ENCODE measurements around the gene MRM1. TPM values are rescaled to one million over a fixed set of nuclear protein-coding genes. Genes with fewer than 3 reads are reported as not detected.

MRM1 gene
- total RNA-seq, 4 donors from 2014 or later = 8.8 to 13.9 (median 10.8) TPM

GRCh38 chr17:36612323-36612722 is 10.9 kb downstream of the MRM1 start:
- intact Hi-C loops (cut with DNase I; ENCODE audit: low total_unique reads) = no loop called here
- Histone ChIP-seq H3K36me3 (peaks cover 0 to 8% of the 10 kb centered on the region in 2 donors), H3K27ac (no peak overlapping the region), H3K4me1 (peaks cover 19 to 24% of the 10 kb centered on the region in 2 donors), H3K9me3 (no peaks in the 10 kb centered on the region), H3K27me3 (no peaks in the 10 kb centered on the region), H3K4me3 (no peak overlapping the region)
- ATAC-seq = no peak
- no peak for TF ChIP-seq CTCF (IDR thresholded peaks at IDR 0.05 in 4 of 5, conservative IDR thresholded peaks at IDR 0.05 in 1 of 5)
- TF ChIP-seq POLR2A (IDR thresholded peaks at IDR 0.05) = no peak
- in situ Hi-C loops (cut with MboI; ENCODE audit: low sequenced_read_pairs in 4 of 4) = loop anchor here in 2 of 4 donors (10.0 to 25.0 kb wide), 2 partner anchors 350 to 432 kb away; no protein-coding TSS in a partner anchor
- DNase-seq = no peak

GRCh38 chr17:36613155-36613554 is 11.8 kb downstream of the MRM1 start:
- peaks cover 0 to 3% of the 10 kb centered on the region in 2 donors for H3K36me3 ChIP-seq
- DNase-seq (no peak), ATAC-seq (no peak)
- in situ Hi-C loops (cut with MboI; ENCODE audit: low sequenced_read_pairs in 4 of 4) = loop anchor here in 2 of 4 donors (10.0 to 25.0 kb wide), 2 partner anchors 349 to 432 kb away; no protein-coding TSS in a partner anchor
- intact Hi-C loops (cut with DNase I; ENCODE audit: low total_unique reads) = no loop called here
- TF ChIP-seq POLR2A (IDR thresholded peaks at IDR 0.05) (no peak), CTCF (IDR thresholded peaks at IDR 0.05 in 4 of 5, conservative IDR thresholded peaks at IDR 0.05 in 1 of 5) (no peak)
- H3K4me3 ChIP-seq = no peak overlapping the region
- no peak overlapping the region for H3K27ac ChIP-seq
- H3K9me3 ChIP-seq = no peaks in the 10 kb centered on the region
- no peaks in the 10 kb centered on the region for H3K27me3 ChIP-seq
- H3K4me1 ChIP-seq = peaks cover 19 to 24% of the 10 kb centered on the region in 2 donors

- Histone ChIP-seq H3K27ac (no peak overlapping the region), H3K9me3 (no peaks in the 10 kb centered on the region), H3K4me1 (peaks cover 17 to 19% of the 10 kb centered on the region in 2 donors), H3K27me3 (no peaks in the 10 kb centered on the region), H3K36me3 (no peaks in the 10 kb centered on the region), H3K4me3 (no peak overlapping the region)
- intact Hi-C loops (cut with DNase I; ENCODE audit: low total_unique reads) (no loop called here), in situ Hi-C loops (cut with MboI; ENCODE audit: low sequenced_read_pairs in 4 of 4) (loop anchor here in 2 of 4 donors (10.0 to 25.0 kb wide), 2 partner anchors 348 to 431 kb away; no protein-coding TSS in a partner anchor)
- no peak for DNase-seq
- no peak for TF ChIP-seq POLR2A (IDR thresholded peaks at IDR 0.05)
- no peak for TF ChIP-seq CTCF (IDR thresholded peaks at IDR 0.05 in 4 of 5, conservative IDR thresholded peaks at IDR 0.05 in 1 of 5)
- no peak for ATAC-seq
Measured at GRCh38 chr17:36614081-36614480, 12.7 kb downstream of the MRM1 start.

GRCh38 chr17:36614933-36615332 is 13.6 kb downstream of the MRM1 start:
- DNase-seq (peak in 1 of 2 donors; percentile 64), ATAC-seq (peak; percentile 65 to 91)
- no peak overlapping the region for H3K4me3 ChIP-seq
- TF ChIP-seq POLR2A (IDR thresholded peaks at IDR 0.05) = no peak
- no peak for TF ChIP-seq CTCF (IDR thresholded peaks at IDR 0.05 in 4 of 5, conservative IDR thresholded peaks at IDR 0.05 in 1 of 5)
- H3K27me3 ChIP-seq = no peaks in the 10 kb centered on the region
- no peaks in the 10 kb centered on the region for H3K9me3 ChIP-seq
- H3K27ac ChIP-seq = peak overlapping the region in 3 of 4 donors; percentile 5 to 62 (median 48)
- no peaks in the 10 kb centered on the region for H3K36me3 ChIP-seq
- in situ Hi-C loops (cut with MboI; ENCODE audit: low sequenced_read_pairs in 4 of 4) (loop anchor here in 2 of 4 donors (10.0 to 25.0 kb wide), 2 partner anchors 347 to 430 kb away; no protein-coding TSS in a partner anchor), intact Hi-C loops (cut with DNase I; ENCODE audit: low total_unique reads) (no loop called here)
- H3K4me1 ChIP-seq = peaks cover 15 to 19% of the 10 kb centered on the region in 2 donors

Measured in gastrocnemius medialis (tissue), 4 donors.